Fibroblast of lung (primary cell): Measurements from ENCODE around the gene PGM2. TPM values are rescaled to one million over a fixed set of nuclear protein-coding genes. Genes with fewer than 3 reads are reported as not detected.

Experiments used
- DNase-seq, 2 donors: peaks; one replicate each; pipeline versions ENCODE4 v3.0.0 to v3.0.0-alpha.2; 2010; ENCODE audit warnings: low read depth in 2 of 2
- H2AFZ ChIP-seq: 2 replicates; pipeline ENCODE4 v1.5.1; 2012; ENCODE audit warnings: low read length, control low read depth, inconsistent platforms
- H3K27ac ChIP-seq: 2 replicates; pipeline ENCODE4 v1.5.1; 2011; ENCODE audit warnings: low read length, control low read depth; ENCODE audit not compliant: insufficient read depth
- H3K27me3 ChIP-seq: 2 replicates; pipeline ENCODE4 v1.5.1; 2011; ENCODE audit warnings: mild to moderate bottlenecking, low read length; ENCODE audit not compliant: control insufficient read depth, insufficient read depth
- H3K36me3 ChIP-seq: 2 replicates; pipeline ENCODE4 v1.5.1; 2011; ENCODE audit warnings: low read length; ENCODE audit not compliant: control insufficient read depth, insufficient read depth
- H3K4me1 ChIP-seq: 2 replicates; pipeline ENCODE4 v1.5.1; 2011; ENCODE audit warnings: low read length; ENCODE audit not compliant: control insufficient read depth, insufficient read depth; ENCODE audit errors: extremely low read depth
- H3K4me2 ChIP-seq: 2 replicates; pipeline ENCODE4 v1.5.1; 2011; ENCODE audit warnings: low read length, control low read depth; ENCODE audit not compliant: insufficient read depth; ENCODE audit errors: extremely low read depth
- H3K4me3 ChIP-seq, 4 experiments: fragments of 200-600 bp in 1 of 4; sonication (generic) in 1 of 4; replicated peaks in 1 of 4; 2 replicates each; pipeline ENCODE4 v1.5.1; 2011 to 2016; ENCODE audit warnings: low read length in 4 of 4, low read depth in 3 of 4, mild to moderate bottlenecking in 3 of 4, control low read depth in 2 of 4, inconsistent platforms in 1 of 4, mixed read lengths in 1 of 4; ENCODE audit not compliant: insufficient read depth in 1 of 4; ENCODE audit errors: control extremely low read depth in 1 of 4
- H3K79me2 ChIP-seq: 2 replicates; pipeline ENCODE4 v1.5.1; 2012; ENCODE audit warnings: mild to moderate bottlenecking, low read length, inconsistent platforms; ENCODE audit not compliant: control insufficient read depth, insufficient read depth
- H3K9ac ChIP-seq: 2 replicates; pipeline ENCODE4 v1.5.1; 2011; ENCODE audit warnings: mild to moderate bottlenecking, low read length, control low read depth; ENCODE audit not compliant: insufficient read depth
- H3K9me3 ChIP-seq: 2 replicates; pipeline ENCODE4 v1.5.1; 2012; ENCODE audit warnings: low read depth, low read length; ENCODE audit not compliant: control insufficient read depth, insufficient read depth
- H4K20me1 ChIP-seq: 2 replicates; pipeline ENCODE4 v1.5.1; 2011; ENCODE audit warnings: low read length; ENCODE audit not compliant: control insufficient read depth, insufficient read depth; ENCODE audit errors: extremely low read depth
- CTCF ChIP-seq, 2 donors: IDR thresholded peaks in 1 of 2; conservative IDR thresholded peaks in 1 of 2; 1 replicate in 1 of 2; 2 replicates in 1 of 2; pipeline ENCODE4 v1.5.1; 2011 to 2012; ENCODE audit warnings: low read length in 2 of 2, control low read depth in 1 of 2, inconsistent platforms in 1 of 2, low read depth in 1 of 2, mild to moderate bottlenecking in 1 of 2
- EZH2 ChIP-seq: IDR thresholded peaks from 2 replicates; pipeline ENCODE4 v1.5.1; 2012; ENCODE audit warnings: low read length, control low read depth, mild to moderate bottlenecking; ENCODE audit errors: missing control alignments
- polyA plus RNA-seq, 2 donors: library from polyadenylated mRNA; depleted of rRNA in 1 of 2; stranded (reverse) in 1 of 2; unstranded in 1 of 2; fragments of >200 nt; gene quantifications; 2 replicates each; pipeline ENCODE4 v1.2.1, GENCODE V29; 2011 to 2012; ENCODE audit warnings: missing spikeins in 1 of 2
- total RNA-seq: library from RNA; depleted of rRNA; stranded (reverse); fragments of >200 nt; gene quantifications from 2 replicates; pipeline ENCODE4 v1.2.1, GENCODE V29; 2014

PGM2 gene
- total and polyA plus RNA-seq, 2 donors (not counting 1 experiment from before 2014, with no cell fraction given): 15.0 to 15.1 TPM

GRCh38 chr4:37902738-37903693, 76.5 kb downstream of the PGM2 start:
- Histone ChIP-seq H4K20me1 (no peaks in the 10 kb centered on the region), H3K9ac (no peak overlapping the region), H3K9me3 (no peaks in the 10 kb centered on the region), H3K4me3 (no peak overlapping the region), H2AFZ (no peak overlapping the region), H3K27me3 (no peaks in the 10 kb centered on the region), H3K79me2 (no peaks in the 10 kb centered on the region), H3K36me3 (no peaks in the 10 kb centered on the region), H3K4me1 (no peaks in the 10 kb centered on the region), H3K4me2 (no peak overlapping the region), H3K27ac (no peak overlapping the region)
- no peak for DNase-seq
- TF ChIP-seq CTCF (conservative IDR thresholded peaks at IDR 0.05 in 1 of 2, IDR thresholded peaks at IDR 0.05 in 1 of 2; ENCODE audit: low read depth in 1 of 2, low read length in 2 of 2) (no peak), EZH2 (no peak)

- peaks cover 2% of the 10 kb centered on the region for H3K4me1 ChIP-seq
- H3K4me3 ChIP-seq: no peak overlapping the region
- H3K36me3 ChIP-seq: no peaks in the 10 kb centered on the region
- TF ChIP-seq CTCF (conservative IDR thresholded peaks at IDR 0.05 in 1 of 2, IDR thresholded peaks at IDR 0.05 in 1 of 2; ENCODE audit: low read depth in 1 of 2, low read length in 2 of 2) (no peak), EZH2 (no peak)
- no peak overlapping the region for H3K4me2 ChIP-seq
- no peaks in the 10 kb centered on the region for H4K20me1 ChIP-seq
- H3K9ac ChIP-seq: no peak overlapping the region
- H3K27me3 ChIP-seq: no peaks in the 10 kb centered on the region
- H3K79me2 ChIP-seq: no peaks in the 10 kb centered on the region
- no peaks in the 10 kb centered on the region for H3K9me3 ChIP-seq
- DNase-seq: no peak
- no peak overlapping the region for H3K27ac ChIP-seq
- no peak overlapping the region for H2AFZ ChIP-seq
Observed at GRCh38 chr4:37903901-37904300, 77.4 kb downstream of the PGM2 start.

- Histone ChIP-seq H3K9ac (no peak overlapping the region), H3K36me3 (no peaks in the 10 kb centered on the region), H2AFZ (no peak overlapping the region), H3K4me3 (no peak overlapping the region), H3K27me3 (no peaks in the 10 kb centered on the region), H3K9me3 (no peaks in the 10 kb centered on the region), H3K79me2 (no peaks in the 10 kb centered on the region), H4K20me1 (no peaks in the 10 kb centered on the region), H3K4me2 (no peak overlapping the region), H3K4me1 (peaks cover 2% of the 10 kb centered on the region), H3K27ac (no peak overlapping the region)
- TF ChIP-seq CTCF (conservative IDR thresholded peaks at IDR 0.05 in 1 of 2, IDR thresholded peaks at IDR 0.05 in 1 of 2; ENCODE audit: low read depth in 1 of 2, low read length in 2 of 2): no peak
- no peak for TF ChIP-seq EZH2
- DNase-seq: no peak
Observed at GRCh38 chr4:37904824-37905223, 78.3 kb downstream of the PGM2 start.
